Measurements from ENCODE around the gene OR56A3.
"Not testable (repeated sequence)": the region's sequence is repeated elsewhere in the genome, so short reads cannot be mapped to it uniquely, and the experiment has no call there.

OR56A3 gene

GRCh38 chr11:5941951-5942350 lies at the start of gene OR56A3:
Gene OR56A3, plus strand, starts transcription at chr11:5942251. Its CDS starts 5,096 bp downstream, at chr11:5947347.
- no peak for DNase-seq

GRCh38 chr11:5892908-5893307 lies 49.1 kb upstream of the OR56A3 start, which contains the start of gene OR52E5:
Gene OR52E5, plus strand, starts transcription at chr11:5893208. Its CDS starts 7,569 bp downstream, at chr11:5900777.
- no peak for DNase-seq

DNA sequence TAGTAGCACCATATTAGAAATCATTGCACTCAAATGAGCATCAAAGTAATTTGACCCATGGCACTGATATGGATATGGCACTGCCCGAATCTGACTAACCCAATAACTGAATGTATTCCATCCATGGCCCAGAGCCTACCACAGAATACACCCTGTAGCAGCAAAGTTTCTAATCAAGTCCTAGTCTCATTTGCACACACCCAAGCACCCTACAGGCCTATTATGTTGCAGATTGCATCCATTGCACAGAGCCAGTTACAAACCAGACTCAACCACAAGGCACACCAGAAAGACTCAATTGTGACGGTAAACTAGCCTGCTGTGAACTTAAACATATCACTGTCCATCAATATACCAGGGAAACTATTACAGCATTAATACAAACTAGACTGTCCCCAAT lies 42.5 kb upstream of the OR56A3 start:
- no peak for DNase-seq

DNA sequence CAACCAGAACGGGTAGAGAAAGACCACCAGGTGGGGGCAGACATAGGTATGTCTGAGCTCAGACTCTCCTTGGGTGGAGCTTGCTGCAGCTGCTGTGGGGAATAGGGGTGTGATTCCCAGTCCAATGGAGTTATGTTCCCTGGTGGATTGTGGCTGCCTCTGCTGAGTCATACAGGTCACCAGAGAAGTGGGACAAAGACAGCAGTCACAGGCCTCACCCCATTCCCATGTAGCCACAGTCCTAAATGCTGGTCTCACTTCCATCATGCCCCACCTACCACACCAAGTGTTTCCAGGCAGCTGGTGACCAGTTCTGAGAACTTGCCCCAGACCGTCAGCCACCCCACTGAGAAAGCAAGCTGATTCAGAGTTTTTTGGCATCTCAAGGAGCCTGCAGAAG lies 31.5 kb upstream of the OR56A3 start:
- no peak for DNase-seq

- DNase-seq, result peak; percentile 47
These were observed 19.2 kb upstream of the OR56A3 start for GRCh38 chr11:5922749-5923426.

GRCh38 chr11:5923427-5923776 lies 18.6 kb upstream of the OR56A3 start:
- no peak for DNase-seq

DNA sequence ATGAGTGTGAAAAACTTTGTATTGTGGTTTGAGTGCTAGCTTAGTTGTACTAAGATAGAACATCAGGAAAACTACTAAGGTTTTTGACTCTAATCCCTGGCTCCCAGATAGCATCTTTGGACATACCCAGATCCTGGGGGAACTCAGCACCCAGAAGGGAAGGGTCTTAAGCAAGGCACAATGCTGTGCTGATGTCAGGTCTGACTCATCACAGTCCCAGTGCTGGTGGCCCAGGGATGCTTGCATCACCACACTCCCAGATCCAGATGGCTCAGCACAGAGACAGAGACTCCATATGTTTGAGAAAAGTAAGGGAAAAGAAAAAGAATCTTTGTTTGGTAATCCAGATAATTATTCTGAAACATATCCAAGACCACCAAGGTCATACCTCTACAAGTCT lies 18.3 kb upstream of the OR56A3 start:
- DNase-seq, result no peak

GRCh38 chr11:5928271-5928670 lies 13.8 kb upstream of the OR56A3 start:
- no peak for DNase-seq

- DNase-seq, result no peak
These were observed 13.2 kb upstream of the OR56A3 start for GRCh38 chr11:5928811-5929210.

DNA sequence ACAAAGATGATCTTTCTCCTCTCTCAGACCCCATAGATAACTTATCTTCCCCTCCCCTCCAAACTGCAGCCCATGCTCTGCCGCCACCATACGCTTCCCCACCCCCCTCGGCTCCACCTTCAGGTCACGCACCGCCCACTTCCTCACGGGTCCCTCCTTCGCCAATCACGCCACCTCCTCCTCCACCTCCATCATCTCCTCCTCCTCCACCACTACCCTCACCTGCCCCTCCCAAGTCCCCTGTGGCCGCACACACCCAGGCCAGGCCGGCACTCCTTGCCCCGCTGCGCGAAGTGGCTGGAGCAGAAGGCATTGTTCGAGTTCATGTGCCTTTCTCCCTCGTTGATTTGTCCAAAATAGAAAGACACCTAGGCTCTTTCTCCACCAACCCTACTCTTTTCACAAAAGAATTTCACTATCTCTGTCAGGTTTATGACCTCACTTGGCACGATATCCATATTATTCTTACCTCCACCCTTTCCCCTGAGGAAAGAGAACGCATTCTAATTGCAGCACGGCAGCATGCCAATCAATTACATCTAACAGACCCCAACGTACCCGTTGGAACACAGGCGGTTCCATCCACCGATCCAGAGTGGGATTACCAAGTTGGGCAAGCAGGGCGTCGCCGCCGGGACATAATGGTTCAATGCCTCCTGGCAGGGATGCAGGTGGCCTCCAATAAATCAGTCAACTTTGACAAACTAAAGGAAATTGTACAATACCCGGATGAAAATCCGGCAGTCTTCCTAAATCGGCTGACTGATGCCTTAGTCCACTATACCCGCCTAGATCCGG lies 12.3 kb upstream of the OR56A3 start:
- no peak for DNase-seq

DNA sequence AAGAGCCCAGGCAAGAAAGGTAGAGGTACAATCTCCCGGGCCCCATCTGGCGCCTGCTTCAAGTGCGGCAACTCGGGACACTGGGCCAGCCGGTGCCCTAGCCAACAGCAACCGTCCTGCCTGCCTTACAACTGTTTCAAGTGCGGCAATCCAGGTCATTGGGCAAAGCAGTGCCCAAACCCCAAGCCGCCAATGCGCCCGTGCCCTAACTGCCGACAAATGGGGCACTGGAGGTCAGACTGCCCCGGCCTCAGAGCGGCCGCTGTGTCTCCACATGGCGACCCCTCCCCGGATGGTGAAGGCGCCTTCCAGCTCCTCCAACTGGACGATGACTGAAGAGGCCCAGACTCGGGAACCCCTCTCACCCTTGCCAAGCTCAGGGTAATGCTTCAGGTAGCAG lies 11.4 kb upstream of the OR56A3 start:
- DNase-seq, result no peak

GRCh38 chr11:5931061-5931460 lies 11.0 kb upstream of the OR56A3 start:
- DNase-seq, result no peak

DNA sequence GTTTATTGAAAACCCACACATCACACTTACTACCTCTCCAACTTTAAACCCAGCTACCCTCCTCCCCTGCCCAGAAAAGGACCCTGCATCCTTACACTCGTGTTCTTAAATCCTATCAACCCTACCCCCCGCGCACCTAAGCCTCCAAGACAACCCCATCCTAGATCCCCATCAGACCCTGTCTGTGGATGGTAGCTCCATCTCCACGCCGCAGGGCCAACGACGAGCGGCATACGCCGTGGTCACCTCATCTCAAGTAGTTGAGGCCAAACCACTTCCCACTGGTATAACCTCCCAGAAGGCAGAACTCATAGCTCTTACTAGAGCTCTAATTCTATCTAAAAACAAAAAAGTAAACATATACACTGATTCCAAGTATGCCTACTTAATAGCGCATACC lies 9.4 kb upstream of the OR56A3 start:
- DNase-seq, result no peak

DNA sequence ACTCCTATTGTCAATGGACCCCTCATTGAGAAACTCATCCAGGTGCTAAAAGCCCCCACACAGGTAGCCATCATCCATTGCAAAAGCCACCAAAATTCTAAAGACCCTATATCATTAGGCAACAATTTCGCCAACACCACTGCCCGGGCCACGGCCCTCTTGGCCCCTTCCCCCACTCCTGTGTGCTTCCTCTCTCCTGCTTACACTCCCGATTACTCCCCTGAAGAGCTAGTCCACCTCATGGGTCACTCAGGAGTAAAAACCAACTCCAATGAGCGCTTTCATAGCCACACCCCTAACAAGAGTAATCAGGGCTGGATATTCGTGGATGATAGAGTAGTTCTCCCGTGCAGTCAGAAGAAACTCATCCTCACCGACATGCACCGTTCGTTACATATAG lies 8.9 kb upstream of the OR56A3 start:
- DNase-seq, result no peak

GRCh38 chr11:5937868-5938602 lies 4.0 kb upstream of the OR56A3 start:
- DNase-seq, result no peak

DNA sequence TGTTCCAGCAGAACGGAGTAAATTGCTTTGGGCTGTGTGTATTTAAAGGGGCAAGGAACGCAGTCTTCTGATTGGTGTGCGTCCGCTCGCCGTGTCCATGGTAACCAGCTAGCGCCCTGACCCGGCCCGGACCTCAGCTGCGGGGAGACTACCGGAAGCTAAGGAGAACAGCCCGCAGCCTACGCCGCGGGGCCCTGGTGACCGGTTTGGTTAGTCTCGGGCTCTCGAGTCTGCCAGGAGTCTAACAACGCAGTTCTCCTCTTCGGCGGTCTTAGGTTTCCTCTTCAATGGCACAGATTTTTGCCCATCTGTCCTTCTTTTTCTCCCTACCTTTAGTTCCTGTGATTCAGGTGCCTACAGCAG lies 3.5 kb upstream of the OR56A3 start:
- DNase-seq, result no peak

GRCh38 chr11:5940748-5941147 lies 1.3 kb upstream of the OR56A3 start:
- DNase-seq, result no peak

- no peak for DNase-seq
These were observed 13.5 kb downstream of the OR56A3 start for GRCh38 chr11:5955586-5955985.

DNA sequence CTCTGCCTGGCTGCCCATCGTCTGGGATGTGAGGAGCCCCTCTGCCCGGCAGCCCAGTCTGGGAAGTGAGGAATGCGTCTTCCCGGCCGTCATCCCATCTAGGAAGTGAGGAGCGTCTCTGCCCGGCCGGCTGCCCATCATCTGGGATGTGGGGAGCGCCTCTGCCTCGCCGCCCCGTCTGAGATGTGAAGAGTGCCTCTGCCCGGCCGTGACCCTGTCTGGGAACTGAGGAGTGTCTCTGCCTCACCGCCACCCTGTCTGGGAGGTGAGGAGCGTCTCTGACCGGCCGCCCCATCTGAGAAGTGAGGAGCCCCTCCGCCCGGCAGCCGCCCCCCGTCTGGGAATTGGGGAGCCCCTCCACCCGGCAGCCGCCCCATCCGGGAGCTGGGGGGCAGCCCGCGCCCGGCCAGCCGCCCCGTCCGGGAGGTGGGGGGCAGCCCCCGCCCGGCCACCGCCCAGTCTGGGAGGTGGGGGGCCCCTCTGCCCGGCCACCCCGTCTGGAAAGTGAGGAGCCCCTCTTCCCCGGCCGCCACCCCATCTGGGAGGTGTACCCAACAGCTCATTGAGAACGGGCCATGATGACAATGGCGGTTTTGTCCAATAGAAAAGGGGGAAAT lies 18.8 kb downstream of the OR56A3 start:
- not testable (repeated sequence) for DNase-seq

- no peak for DNase-seq
These were observed 24.9 kb downstream of the OR56A3 start for GRCh38 chr11:5966958-5967357.

- DNase-seq, result no peak
These were observed 25.7 kb downstream of the OR56A3 start for GRCh38 chr11:5967708-5968107.

- no peak for DNase-seq
These were observed 26.3 kb downstream of the OR56A3 start, which contains the start of gene OR56A5 for GRCh38 chr11:5968394-5968793. Gene OR56A5, minus strand, starts transcription at chr11:5968494. Its CDS starts 0 bp downstream, at chr11:5968494.

DNA sequence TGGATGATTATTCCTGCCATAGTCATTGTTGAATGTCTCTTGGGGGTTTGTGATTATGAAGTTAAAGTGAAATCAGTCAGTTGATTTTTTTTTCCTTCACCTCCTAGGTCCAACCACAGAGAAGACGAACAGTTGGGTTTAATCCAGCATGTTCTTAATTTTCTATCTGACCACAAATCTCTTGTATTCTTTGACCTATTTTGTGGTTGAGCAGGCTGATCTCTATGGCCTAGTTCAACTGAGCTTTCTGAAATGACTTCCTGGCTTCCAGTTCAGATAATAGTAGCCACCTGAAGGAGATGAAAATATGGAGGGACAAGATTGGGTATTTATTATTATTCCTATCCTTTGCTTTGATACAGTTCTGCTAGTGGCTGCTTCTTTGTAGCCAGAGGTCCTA lies 31.5 kb downstream of the OR56A3 start:
- DNase-seq, result no peak

All from NCI-H82 (cell line).